ENCODE measurements around the gene RITA1.

GRCh38 chr12:113181975-113182374 lies 3.5 kb upstream of the RITA1 start:
- TF ChIP-seq CTCF (IDR thresholded peaks at IDR 0.05; ENCODE audit: poor library complexity) (no peak), EZH2 (IDR thresholded peaks at IDR 0.05; ENCODE audit: borderline replicate concordance) (no peak), EZH2phosphoT487 (IDR thresholded peaks at IDR 0.05; ENCODE audit: low read depth, severe bottlenecking, unreplicated experiment) (no peak)
